Measurements from ENCODE around the gene HLF. TPM values are rescaled to one million over a fixed set of nuclear protein-coding genes. Genes with fewer than 3 reads are reported as not detected.
A peak's percentile ranks its signal among the peaks of the same experiment; 100 is the strongest.

Gene HLF, protein sequence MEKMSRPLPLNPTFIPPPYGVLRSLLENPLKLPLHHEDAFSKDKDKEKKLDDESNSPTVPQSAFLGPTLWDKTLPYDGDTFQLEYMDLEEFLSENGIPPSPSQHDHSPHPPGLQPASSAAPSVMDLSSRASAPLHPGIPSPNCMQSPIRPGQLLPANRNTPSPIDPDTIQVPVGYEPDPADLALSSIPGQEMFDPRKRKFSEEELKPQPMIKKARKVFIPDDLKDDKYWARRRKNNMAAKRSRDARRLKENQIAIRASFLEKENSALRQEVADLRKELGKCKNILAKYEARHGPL
- total RNA-seq = 8.6 TPM

GRCh38 chr17:55264645-55265298 lies at the start of gene HLF:
TSS of gene HLF (plus strand) at chr17:55264960. CDS start at chr17:55265485, 525 bp downstream.
- FAIRE-seq (no peak), DNase-seq (ENCODE audit: low spot score in 2 of 2) (peak; percentile 90 to 95)

DNA sequence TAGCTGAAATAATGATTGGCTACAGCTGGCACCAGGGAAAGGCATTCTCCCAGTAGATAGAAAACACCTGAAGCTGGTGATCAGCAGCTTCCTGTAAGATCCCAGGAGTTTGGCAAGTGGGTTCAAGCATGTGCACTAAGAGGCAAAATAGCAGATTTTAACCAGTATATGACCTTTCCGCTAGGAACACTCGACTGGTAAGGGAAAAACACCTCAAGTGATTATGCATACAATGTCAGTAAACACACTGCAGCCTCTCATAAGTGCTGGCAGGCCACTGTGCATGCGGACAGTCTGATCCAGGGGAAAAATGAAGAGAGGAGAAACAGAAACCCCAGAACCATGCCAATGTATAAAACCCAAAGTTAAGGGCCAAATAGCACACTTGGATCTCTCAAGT lies 49.0 kb upstream of the HLF start:
- FAIRE-seq (no peak), DNase-seq (ENCODE audit: low spot score in 2 of 2) (no peak)

DNA sequence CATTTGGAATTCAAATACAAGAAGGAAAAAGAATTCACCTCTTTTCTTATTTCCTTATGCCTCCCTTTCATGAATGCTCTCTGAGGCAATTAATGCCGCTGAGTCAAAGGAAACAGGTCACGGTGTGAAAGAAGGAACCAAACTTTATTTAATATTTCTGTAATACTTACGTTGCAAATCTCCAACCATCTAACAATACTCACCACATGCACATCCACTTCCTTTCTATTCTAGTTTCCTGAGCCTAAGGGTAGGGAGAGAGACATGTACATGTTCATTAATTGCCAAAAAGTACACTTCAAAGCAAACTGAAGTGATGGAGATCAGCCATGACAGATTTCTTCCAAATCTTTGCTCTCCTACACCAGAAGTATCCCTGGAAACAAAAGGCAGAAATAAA lies 47.9 kb upstream of the HLF start:
- FAIRE-seq = no peak
- no peak for DNase-seq (ENCODE audit: low spot score in 2 of 2)

DNA sequence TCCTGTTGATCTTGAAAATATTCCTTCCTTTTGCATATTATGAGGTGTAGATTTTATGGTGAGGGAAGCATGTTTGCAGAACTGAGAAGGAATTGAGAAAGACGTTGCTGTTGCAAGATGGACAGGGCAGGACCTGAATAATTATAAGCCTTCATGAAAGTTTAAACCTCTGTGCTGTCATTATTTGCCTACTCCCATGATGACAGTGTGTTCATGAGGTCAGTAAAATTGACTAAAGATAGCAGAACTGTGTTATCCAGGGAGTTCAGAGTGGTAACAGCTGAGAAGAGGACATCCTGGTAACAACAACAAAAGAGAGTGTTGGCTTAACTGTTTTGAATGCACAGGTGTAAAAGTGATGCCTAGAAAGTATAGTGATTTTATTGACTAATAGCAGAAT lies 45.3 kb upstream of the HLF start:
- DNase-seq (ENCODE audit: low spot score in 2 of 2) (no peak), FAIRE-seq (no peak)

GRCh38 chr17:55219934-55220333 lies 44.8 kb upstream of the HLF start:
- FAIRE-seq (no peak), DNase-seq (ENCODE audit: low spot score in 2 of 2) (no peak)

GRCh38 chr17:55223524-55223923 lies 41.2 kb upstream of the HLF start:
- DNase-seq (ENCODE audit: low spot score in 2 of 2) (no peak), FAIRE-seq (no peak)

DNA sequence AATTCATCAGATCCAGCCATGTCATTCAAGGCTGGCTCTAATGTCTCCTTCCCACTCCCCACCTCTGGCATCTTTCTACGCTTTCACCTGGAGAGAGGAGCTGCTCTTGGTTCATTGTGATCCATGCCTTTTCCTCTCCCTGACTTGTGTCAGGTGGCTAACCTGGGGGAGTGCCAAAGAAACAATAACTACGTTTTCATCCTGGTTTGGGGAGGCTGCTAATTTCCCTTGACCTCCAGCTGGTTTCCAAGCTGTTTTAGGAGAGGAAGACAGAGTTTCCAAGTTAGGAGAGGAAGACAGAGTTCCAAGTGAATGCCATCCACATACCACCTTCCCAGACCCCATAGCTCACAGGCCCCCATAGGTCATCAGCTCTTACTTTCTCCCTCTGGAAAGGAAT lies 40.0 kb upstream of the HLF start:
- no peak for DNase-seq (ENCODE audit: low spot score in 2 of 2)
- no peak for FAIRE-seq

DNA sequence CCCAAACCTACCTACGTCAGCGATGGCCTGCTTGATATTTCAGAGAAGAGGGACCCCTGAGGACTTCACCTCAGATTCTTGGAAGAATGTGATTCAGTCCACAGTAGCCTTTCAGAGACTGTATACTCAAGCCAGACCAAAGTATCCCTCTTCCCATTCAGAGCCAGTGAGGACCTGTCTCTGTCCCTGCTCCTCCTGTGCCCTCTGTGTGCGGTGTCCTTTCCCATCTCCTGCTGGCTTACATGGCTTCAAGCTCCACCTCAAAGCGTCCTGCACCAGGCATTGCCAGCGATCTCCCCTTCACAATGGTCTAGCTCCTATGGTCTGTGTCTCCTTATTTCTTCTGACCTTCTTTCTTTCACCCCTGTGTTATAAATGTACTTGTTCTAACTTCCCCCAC lies 39.5 kb upstream of the HLF start:
- no peak for FAIRE-seq

DNA sequence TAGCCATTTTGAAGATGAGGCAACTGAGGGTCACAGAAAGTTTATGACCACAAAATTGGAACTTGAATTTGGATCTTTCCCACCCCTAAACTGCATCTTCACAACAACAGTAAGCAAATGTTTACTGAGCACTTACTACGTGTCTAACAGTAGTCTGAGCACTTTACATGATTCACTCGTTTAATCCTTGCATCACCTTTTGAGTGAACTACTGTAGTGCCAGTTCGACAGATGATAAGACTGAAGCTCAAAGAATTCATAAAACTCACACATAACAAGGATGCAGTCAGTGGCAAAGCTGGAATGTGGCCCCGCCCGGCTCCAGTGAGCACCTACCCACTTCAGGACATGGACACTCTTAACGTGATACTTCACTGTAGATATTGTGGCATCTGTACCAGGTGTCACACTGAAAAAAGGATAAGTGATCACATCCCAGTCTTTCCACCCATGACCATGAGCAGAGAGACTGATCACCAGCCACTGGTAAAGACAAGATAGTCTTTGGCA lies 36.0 kb upstream of the HLF start:
- no peak for FAIRE-seq
- DNase-seq (ENCODE audit: low spot score in 2 of 2) = no peak

More for the DNA sequence above, 39.5 kb upstream of the HLF start:
- DNase-seq (ENCODE audit: low spot score in 2 of 2) = no peak

GRCh38 chr17:55229276-55229675 lies 35.5 kb upstream of the HLF start:
- FAIRE-seq (no peak), DNase-seq (ENCODE audit: low spot score in 2 of 2) (no peak)

DNA sequence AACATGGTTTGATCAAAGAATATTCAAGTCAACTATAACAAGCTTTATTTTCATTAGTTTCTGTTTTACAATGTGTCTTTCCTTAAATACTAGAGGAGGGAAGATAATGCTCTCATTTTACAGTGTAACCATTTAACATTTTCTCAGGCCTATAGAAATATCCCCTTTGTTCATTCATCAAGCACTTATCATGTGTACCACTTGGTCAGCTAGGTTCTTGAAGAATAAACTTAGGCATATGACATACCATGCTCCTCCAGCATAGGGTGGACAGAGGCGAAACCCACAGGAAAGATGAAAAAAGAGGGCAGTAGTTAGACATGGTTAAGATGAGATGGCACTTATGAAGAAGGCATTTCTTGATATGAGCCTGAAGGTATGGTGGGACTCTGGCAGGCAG lies 34.0 kb upstream of the HLF start:
- FAIRE-seq (no peak), DNase-seq (ENCODE audit: low spot score in 2 of 2) (no peak)

DNA sequence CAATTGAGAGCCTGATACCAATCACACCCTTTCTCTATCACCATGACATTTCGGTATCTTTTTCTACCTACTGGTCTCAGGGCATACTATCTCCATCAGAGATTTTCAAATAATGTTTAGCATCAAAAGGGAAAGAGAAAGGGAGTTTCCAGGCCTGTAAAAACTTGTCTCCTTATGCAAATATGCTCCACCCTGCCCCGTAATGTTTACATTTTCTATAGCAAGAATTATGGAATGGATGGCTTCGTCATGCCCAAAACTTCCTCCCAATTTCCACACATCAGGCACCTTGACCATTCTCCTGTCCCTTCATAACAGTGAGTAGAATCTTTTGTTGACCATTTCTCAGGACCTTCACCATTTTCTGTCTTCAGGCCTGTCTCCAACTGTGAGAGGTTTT lies 30.9 kb upstream of the HLF start:
- DNase-seq (ENCODE audit: low spot score in 2 of 2) (no peak), FAIRE-seq (no peak)

DNA sequence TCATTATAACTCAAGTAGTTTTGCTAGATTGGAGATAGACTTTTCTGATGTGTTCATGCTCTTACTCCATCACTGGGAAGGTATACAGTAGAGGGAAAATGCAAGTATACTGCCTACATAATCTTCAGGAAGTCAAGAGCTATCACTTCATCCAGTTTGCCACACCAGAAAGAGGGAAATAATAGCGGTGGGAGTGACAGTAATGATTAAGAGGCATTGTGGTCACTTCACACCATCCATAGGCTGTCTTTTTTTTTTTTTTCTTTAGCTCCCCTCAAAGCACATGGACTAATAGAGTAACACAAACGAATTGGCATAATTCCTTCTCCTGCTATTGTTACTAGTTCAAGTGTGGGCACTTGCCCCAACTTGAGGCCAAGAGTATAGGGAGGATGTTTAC lies 28.4 kb upstream of the HLF start:
- no peak for FAIRE-seq

DNA sequence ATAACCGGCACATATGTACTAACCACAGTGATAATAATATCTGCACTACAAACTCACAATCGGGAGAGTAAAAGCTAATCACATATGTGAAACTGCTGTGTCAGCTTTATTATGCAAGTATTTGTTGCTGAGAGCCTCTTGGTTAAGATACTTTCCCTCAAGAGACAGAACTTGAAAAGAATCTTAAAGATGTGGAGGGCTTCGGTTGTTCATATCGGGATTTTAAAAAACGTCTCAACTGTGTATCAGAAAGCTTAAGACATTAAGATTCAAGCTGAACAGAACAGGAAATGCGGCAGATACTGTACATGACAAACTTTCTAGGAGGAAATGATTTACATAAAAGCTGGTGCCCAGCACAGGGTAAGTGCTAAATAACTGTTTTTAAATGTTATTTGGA lies 27.5 kb upstream of the HLF start:
- DNase-seq (ENCODE audit: low spot score in 2 of 2) (peak in 1 of 2 donors; percentile 17), FAIRE-seq (no peak)

More for the DNA sequence above, 28.4 kb upstream of the HLF start:
- no peak for DNase-seq (ENCODE audit: low spot score in 2 of 2)

- DNase-seq (ENCODE audit: low spot score in 2 of 2) = no peak
- no peak for FAIRE-seq
Measured at GRCh38 chr17:55237841-55238178, 26.9 kb upstream of the HLF start.

DNA sequence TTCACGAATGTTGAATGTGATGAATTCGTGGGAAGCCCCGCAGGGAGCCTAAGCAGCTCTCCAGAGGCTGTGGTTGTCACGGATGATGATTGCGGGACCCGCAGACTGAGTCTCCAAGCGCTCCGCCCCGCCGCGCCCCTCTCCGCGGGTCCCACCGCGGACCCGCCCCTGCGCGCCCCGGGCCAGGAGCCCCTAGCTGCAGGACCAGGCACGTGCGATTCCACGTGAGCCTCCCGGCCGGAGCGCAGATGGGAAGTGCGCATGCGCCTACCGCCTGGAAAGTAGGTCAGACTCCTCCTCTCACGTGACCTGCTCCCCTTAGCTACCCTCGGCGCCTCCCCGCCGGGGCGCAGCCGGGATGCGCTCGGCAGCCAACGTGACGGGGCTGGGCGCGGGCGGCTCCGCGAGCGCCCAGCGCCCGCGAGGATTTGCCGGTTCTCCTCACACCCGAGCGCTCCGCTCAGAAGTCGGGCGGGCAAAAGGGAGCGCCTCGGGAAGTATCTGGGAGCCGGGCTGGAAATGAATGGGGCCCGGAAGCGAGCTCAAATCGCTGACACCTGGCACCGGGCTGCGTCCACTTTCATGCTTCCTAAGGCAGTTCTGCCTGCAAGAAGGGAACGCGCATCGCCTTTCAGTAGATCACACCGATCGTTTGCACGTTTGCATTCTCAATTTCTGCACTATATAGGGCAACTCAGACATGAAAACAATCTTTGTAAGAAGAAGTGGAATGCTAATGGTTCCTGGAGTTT lies 26.4 kb upstream of the HLF start:
- DNase-seq (ENCODE audit: low spot score in 2 of 2) = peak; percentile 97 to 98
- FAIRE-seq = no peak

GRCh38 chr17:55238931-55239297 lies 25.8 kb upstream of the HLF start:
- peak in 1 of 2 donors; percentile 13 for DNase-seq (ENCODE audit: low spot score in 2 of 2)
- no peak for FAIRE-seq

- FAIRE-seq = no peak
- no peak for DNase-seq (ENCODE audit: low spot score in 2 of 2)
Measured at GRCh38 chr17:55241097-55241496, 23.7 kb upstream of the HLF start.

DNA sequence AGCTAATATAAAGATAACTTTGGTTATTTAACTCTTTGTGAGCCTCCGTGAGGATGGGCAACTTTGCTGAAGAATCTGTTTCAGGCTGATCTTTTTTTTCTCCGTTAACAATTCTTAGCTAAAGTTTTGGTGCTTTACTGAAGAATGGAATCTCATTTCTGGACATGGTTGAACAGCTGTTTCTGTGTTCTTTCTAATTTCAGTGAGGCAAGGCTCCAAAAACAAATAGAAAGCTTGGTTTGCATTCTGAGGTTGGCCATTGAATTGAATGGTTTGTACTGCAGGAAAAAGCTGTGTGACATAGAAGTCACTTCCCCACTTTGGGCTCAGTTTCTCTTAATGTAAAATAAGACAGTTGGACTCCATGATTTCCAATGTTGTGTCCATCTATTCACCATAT lies 22.3 kb upstream of the HLF start:
- no peak for FAIRE-seq

GRCh38 chr17:55245986-55246385 lies 18.8 kb upstream of the HLF start:
- FAIRE-seq = no peak

More for the DNA sequence above, 22.3 kb upstream of the HLF start:
- no peak for DNase-seq (ENCODE audit: low spot score in 2 of 2)

GRCh38 chr17:55246583-55246982 lies 18.2 kb upstream of the HLF start:
- no peak for FAIRE-seq

More at GRCh38 chr17:55245986-55246385, 18.8 kb upstream of the HLF start:
- DNase-seq (ENCODE audit: low spot score in 2 of 2) = no peak

More at GRCh38 chr17:55246583-55246982, 18.2 kb upstream of the HLF start:
- no peak for DNase-seq (ENCODE audit: low spot score in 2 of 2)
